Lung (tissue), 12 donors: ENCODE results near the gene CEP128. TPM values are rescaled to one million over a fixed set of nuclear protein-coding genes. Genes with fewer than 3 reads are reported as not detected.

ENCODE experiments used
- ATAC-seq: fragments of 200-7000 bp; cut with Tn5 transposase; one replicate; pipeline ENCODE4 v1.9.1; 2020; ENCODE audit warnings: moderate number of reproducible peaks; ENCODE audit not compliant: insufficient read depth, low FRiP score
- DNase-seq, 3 donors: peaks; one replicate each; pipeline ENCODE4 v3.0.0-alpha.2; 2013 to 2017
- H3K27ac ChIP-seq, 2 donors: one replicate each; pipeline ENCODE4 v1.5.1; 2013; ENCODE audit warnings: mild to moderate bottlenecking in 2 of 2, moderate library complexity in 2 of 2, control low read depth in 1 of 2, inconsistent platforms in 1 of 2, low read depth in 1 of 2, low read length in 1 of 2
- H3K27me3 ChIP-seq, 3 donors: one replicate each; pipeline ENCODE4 v1.5.1; 2013; ENCODE audit warnings: low read length in 2 of 3; ENCODE audit not compliant: control insufficient read depth in 3 of 3, insufficient read depth in 3 of 3
- H3K36me3 ChIP-seq, 4 donors: one replicate each; pipeline ENCODE4 v1.5.1; 2013; ENCODE audit warnings: low read length in 4 of 4, mild to moderate bottlenecking in 1 of 4, moderate library complexity in 1 of 4; ENCODE audit not compliant: control insufficient read depth in 4 of 4, insufficient read depth in 4 of 4
- H3K4me1 ChIP-seq, 5 donors: one replicate each; pipeline ENCODE4 v1.5.1; 2013; ENCODE audit warnings: low read length in 5 of 5, mild to moderate bottlenecking in 2 of 5, moderate library complexity in 1 of 5; ENCODE audit not compliant: control insufficient read depth in 5 of 5, insufficient read depth in 5 of 5
- H3K4me3 ChIP-seq: one replicate; pipeline ENCODE4 v1.5.1; 2013; ENCODE audit warnings: mild to moderate bottlenecking, control low read depth, moderate library complexity
- H3K9ac ChIP-seq, 2 donors: one replicate each; pipeline ENCODE4 v1.5.1; 2013; ENCODE audit warnings: low read length in 2 of 2, control low read depth in 1 of 2; ENCODE audit not compliant: insufficient read depth in 1 of 2
- H3K9me3 ChIP-seq, 4 donors: one replicate each; pipeline ENCODE4 v1.5.1; 2013; ENCODE audit warnings: low read length in 3 of 4, mild to moderate bottlenecking in 1 of 4, moderate library complexity in 1 of 4; ENCODE audit not compliant: control insufficient read depth in 4 of 4, insufficient read depth in 3 of 4
- CTCF ChIP-seq: IDR thresholded peaks from 2 replicates; pipeline ENCODE4 v1.5.1; 2012; ENCODE audit warnings: mild to moderate bottlenecking; ENCODE audit errors: control extremely low read depth, extremely low read depth
- WGBS, 2 donors: extraction: QIAGEN DNeasy Blood & Tissue Kit; methylation state at CpG; one replicate each; pipeline ENCODE4 v1.1.7; 2013; 5-methylcytosine and 5-hydroxymethylcytosine counted together
- polyA plus RNA-seq, 2 donors: library from polyadenylated mRNA; stranded (reverse); fragments of 200-250 nt; gene quantifications; one replicate each; pipeline ENCODE4 v1.2.1, GENCODE V29; 2013
- total RNA-seq, 2 donors: library from RNA; depleted of rRNA in 1 of 2; stranded (reverse); fragments of >200 nt in 1 of 2; gene quantifications; one replicate each; pipeline ENCODE4 v1.2.1, GENCODE V29; 2014 to 2021
- donor health status: control.
- donor health status: control.
- donor health status: Bipolar disorder and iron deficiency.
- donor health status: healthy.
- donor health status: DM: yes; HTN: yes; CAD: no.

Gene CEP128
- total and polyA plus RNA-seq, 4 donors: 1.1 to 12.0 (median 6.2) TPM

DNA sequence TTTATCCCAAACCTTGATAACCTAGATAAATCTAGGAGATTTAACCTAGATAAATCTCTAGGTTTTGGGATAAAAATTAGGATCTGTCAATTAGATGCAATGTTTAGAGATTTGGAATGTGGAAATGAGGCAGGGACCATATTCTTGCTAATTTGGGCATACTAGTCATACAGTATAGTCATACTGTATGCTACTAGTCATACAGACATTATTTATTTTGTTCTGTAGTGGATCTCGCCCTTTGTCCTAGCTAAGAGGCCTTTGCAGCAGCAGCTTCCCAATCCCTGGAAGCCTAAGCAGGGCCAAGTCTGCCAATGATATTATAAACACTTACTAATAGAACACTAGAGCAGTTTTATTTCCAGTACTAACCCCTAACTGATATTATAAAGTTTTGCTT lies 136.4 kb downstream of the CEP128 start:
- Histone ChIP-seq H3K4me1 (peaks cover 0 to 14% (median 0%) of the 10 kb centered on the region in 5 donors), H3K9ac (no peak overlapping the region)

DNA sequence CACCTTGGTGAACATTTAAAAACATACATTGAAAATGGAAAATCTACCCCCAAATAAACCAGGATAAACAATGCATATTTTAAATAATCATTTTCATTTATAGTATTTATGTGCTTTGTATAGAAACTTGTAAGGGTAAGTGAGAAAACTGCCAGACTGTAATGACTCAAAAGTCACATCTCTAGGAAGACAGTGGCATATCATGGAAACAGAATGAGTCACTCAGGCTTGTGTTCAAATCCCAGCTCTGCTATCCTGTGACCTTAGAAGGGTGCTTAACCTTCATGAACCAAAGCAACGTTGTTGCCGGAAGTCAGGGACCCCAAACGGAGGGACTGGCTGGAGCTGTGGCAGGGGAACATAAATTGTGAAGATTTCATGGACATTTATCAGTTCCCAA lies 142.7 kb downstream of the CEP128 start:
- no peak overlapping the region for H3K27ac ChIP-seq
- H3K9me3 ChIP-seq: peaks cover 0 to 7% (median under 1%) of the 10 kb centered on the region in 4 donors
- no peaks in the 10 kb centered on the region for H3K36me3 ChIP-seq
- DNase-seq: no peak
- no peak overlapping the region for H3K4me3 ChIP-seq
- WGBS, 2 donors: 94% methylated on average over 3 of the region's 3 CpGs
- no peak overlapping the region for H3K9ac ChIP-seq
- ATAC-seq: no peak
- H3K4me1 ChIP-seq: peaks cover 0 to 38% (median 0%) of the 10 kb centered on the region in 5 donors
- no peak for TF ChIP-seq CTCF
- no peaks in the 10 kb centered on the region for H3K27me3 ChIP-seq

More for the DNA sequence above, 136.4 kb downstream of the CEP128 start:
- 88 to 93% methylated on average over 1 of the region's 1 CpG for WGBS, 2 donors
- no peak for ATAC-seq
- peaks cover 0 to 7% (median 5%) of the 10 kb centered on the region in 4 donors for H3K9me3 ChIP-seq
- DNase-seq: no peak
- no peaks in the 10 kb centered on the region for H3K27me3 ChIP-seq
- H3K36me3 ChIP-seq: no peaks in the 10 kb centered on the region
- no peak overlapping the region for H3K4me3 ChIP-seq
- no peak for TF ChIP-seq CTCF
- H3K27ac ChIP-seq: no peak overlapping the region

GRCh38 chr14:80798211-80798610 lies 143.3 kb downstream of the CEP128 start:
- ATAC-seq (no peak), DNase-seq (peak in 1 of 3 donors; percentile 64)
- H3K4me1 ChIP-seq: peaks cover 0 to 35% (median 0%) of the 10 kb centered on the region in 5 donors
- H3K36me3 ChIP-seq: no peaks in the 10 kb centered on the region
- WGBS, 2 donors: 86 to 89% methylated on average over 3 of the region's 3 CpGs
- no peaks in the 10 kb centered on the region for H3K27me3 ChIP-seq
- no peak overlapping the region for H3K4me3 ChIP-seq
- peaks cover 0 to 7% (median under 1%) of the 10 kb centered on the region in 4 donors for H3K9me3 ChIP-seq
- no peak for TF ChIP-seq CTCF
- no peak overlapping the region for H3K9ac ChIP-seq
- H3K27ac ChIP-seq: no peak overlapping the region

- no peak overlapping the region for H3K4me3 ChIP-seq
- peaks cover 0 to 2% (median 0%) of the 10 kb centered on the region in 4 donors for H3K9me3 ChIP-seq
- no peak overlapping the region for H3K27ac ChIP-seq
- ATAC-seq (no peak), DNase-seq (peak in 2 of 3 donors; percentile 36 to 58)
- WGBS, 2 donors: 94 to 95% methylated on average over 11 of the region's 11 CpGs
- H3K36me3 ChIP-seq: peaks cover 0 to 4% (median 0%) of the 10 kb centered on the region in 4 donors
- no peak for TF ChIP-seq CTCF
- no peak overlapping the region for H3K9ac ChIP-seq
- no peaks in the 10 kb centered on the region for H3K27me3 ChIP-seq
- H3K4me1 ChIP-seq: peaks cover 0 to 22% (median 0%) of the 10 kb centered on the region in 5 donors
These were observed 148.8 kb downstream of the CEP128 start for GRCh38 chr14:80792771-80793170.
